Measurements from ENCODE around the gene GLS. TPM values are rescaled to one million over a fixed set of nuclear protein-coding genes. Genes with fewer than 3 reads are reported as not detected.
"Not testable (repeated sequence)": the region's sequence is repeated elsewhere in the genome, so short reads cannot be mapped to it uniquely, and the experiment has no call there.

The GLS gene
- total RNA-seq, 1 experiment from 2014 or later: 270 TPM

DNA sequence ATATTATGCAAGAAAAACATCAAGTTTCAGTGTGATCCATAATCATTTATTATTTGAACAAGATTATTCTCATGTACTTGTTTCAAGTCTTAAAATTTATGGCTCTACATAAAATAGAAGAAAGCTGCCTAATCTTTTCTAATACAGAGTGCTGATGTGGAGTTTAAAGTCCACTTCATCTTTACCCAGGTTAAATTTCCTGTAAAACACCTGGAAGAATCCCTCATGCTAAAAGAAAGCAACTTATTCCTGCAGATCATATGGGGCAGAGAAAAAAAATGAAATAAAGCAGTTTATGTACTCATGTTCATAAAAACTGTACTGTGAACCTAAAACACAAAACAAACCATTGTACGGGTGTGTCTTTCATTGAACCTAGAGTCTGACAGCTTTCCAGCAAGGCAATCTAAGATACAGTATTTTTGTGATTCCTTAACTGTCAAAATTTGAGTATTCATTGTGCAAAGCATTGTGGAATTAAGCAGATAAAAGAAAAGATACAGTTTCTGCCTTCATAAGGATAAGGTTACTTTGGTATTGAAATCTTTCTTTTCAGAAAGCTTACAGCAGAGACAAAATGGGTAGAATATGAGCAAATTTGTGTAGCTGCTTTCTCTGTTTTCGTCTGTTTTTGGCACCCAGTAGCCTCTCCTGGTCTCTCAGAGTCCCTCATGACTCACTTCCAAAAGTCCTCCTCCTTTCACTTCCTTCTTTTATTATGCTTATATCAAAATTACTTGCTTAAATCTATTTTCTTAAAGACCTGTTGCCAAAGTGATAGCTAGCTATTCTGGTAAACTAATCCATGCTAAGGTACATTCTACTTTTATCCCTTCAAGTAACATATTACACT, 26.9 kb upstream of the GLS start:
- in situ Hi-C loops (cut with HindIII; ENCODE audit: low pct_unique_long_range_greater_than_20kb, low sequenced_read_pairs): no loop called here
- no peak for DNase-seq (ENCODE audit: low read depth)

DNA sequence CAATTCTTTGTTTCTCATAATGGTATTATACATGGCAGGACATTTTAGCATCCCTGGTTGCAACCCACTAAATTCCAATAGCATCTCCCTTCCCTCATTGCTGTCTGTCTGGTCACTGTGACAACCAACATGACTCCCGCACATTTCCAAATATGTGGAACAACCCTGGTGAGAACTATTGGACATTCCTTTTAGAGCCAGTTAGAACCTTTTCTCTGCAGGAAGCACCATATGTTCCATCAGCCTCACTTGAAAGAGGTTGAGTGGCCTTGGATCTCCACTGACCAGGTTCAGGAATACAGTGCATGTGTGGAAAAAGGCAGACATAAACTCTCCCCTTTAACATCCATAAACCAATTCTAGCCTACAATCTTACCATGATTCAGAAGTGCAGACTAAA, 25.9 kb upstream of the GLS start:
- in situ Hi-C loops (cut with HindIII; ENCODE audit: low pct_unique_long_range_greater_than_20kb, low sequenced_read_pairs): no loop called here
- DNase-seq (ENCODE audit: low read depth): no peak

DNA sequence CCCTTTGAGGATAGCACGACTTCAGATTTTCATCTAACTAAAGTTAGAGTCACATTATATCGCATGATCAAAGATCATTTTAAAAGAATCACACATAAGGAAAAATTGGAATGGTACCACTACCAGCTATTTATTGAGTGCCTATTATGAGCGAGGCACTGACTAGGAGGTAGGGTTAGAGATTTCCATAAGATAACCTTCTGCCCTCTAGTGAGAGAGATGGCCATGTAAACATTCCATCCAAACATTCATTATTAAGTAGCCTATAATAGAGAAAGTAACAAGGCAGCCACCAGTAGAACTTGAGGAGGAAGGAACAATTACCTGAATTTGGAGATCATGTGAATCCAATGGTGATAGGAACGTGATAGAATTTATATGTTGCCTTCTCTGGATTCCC, 25.4 kb upstream of the GLS start:
- in situ Hi-C loops (cut with HindIII; ENCODE audit: low pct_unique_long_range_greater_than_20kb, low sequenced_read_pairs): no loop called here

DNA sequence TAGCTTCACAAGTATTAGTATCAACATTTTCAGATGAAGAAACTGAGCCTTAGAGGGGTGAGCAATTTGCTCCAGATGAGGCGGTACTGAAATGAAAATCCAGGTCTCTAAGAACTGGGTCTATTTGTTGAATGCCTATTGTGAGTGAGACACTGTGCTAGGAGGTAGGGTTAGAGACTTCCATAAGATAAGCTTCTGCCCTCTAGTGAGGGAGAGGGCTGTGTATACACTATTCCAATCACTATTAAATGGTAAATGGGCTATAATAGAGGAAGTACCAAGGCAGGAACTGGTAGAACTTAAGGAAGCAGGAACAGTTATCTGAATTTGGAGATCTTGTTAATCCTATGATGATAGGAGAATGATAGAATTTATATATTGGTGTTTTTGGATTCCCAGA, 23.6 kb upstream of the GLS start:
- DNase-seq (ENCODE audit: low read depth): no peak
- in situ Hi-C loops (cut with HindIII; ENCODE audit: low pct_unique_long_range_greater_than_20kb, low sequenced_read_pairs): no loop called here

More for the DNA sequence above, 25.4 kb upstream of the GLS start:
- DNase-seq (ENCODE audit: low read depth): no peak

DNA sequence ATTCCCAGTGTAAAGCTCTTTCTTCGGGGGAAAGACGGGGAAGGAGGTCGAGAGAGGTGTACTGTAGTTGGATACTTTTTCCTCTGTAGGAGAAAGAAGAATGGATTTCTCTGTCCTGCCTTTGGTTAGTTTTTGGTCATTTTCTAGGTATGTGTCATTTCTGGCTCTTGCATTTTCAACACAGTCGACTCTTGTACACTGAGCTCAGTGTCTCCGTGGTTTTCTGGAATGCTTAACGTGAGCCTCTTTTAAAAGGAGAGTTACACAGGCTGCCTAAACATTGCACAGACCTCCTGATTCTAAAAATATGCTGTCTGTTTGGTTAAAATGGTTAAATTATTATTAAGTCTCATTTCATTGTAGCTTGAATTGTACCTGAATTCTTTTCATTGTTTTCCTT, 21.8 kb upstream of the GLS start:
- DNase-seq (ENCODE audit: low read depth): peak; percentile 56
- in situ Hi-C loops (cut with HindIII; ENCODE audit: low pct_unique_long_range_greater_than_20kb, low sequenced_read_pairs): no loop called here

DNA sequence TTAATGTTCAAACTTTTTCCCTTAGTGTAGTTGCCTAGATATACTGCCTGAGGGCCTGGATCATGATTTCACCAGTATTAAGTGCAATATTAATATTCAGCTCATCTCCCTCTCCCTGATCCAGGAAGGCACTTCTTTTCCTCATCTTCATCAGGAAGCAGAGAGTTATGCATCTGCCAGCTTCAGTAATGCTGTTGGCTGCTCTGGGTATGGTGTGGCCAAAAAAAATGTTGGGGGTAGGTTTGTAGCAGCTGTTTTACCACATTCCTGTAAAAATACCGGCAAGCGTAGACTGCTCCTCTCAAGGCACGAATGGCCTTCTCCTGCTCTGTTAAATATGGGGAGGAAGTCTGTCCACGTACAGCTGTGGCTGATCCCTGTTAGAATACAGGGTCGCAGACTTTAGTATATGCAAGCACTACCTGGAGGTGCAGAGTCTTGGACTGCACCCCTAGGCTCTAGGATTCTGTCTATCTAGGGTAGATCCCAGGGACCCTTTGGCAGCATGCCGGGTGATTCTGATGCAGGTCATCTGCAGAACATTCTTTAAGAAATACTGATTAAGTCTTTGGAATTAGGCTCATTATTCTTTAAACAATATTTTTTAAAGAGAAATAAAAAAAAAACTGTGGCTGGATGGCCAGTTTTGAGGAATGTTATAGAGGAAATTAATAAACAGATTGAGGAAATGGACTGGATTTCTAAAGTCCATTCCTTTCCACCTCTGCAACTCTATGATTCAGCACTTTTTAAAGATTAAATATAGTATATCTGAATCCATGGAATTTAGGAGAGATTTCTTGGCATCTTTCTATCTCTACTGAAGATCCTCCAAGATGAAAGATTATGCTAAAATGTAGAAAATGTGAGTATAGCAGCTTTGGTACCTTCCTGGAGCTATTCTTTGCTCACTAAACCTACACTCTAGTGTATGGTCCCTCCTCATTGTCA, 21.0 kb upstream of the GLS start:
- peak; percentile 74 for DNase-seq (ENCODE audit: low read depth)
- in situ Hi-C loops (cut with HindIII; ENCODE audit: low pct_unique_long_range_greater_than_20kb, low sequenced_read_pairs): no loop called here

DNA sequence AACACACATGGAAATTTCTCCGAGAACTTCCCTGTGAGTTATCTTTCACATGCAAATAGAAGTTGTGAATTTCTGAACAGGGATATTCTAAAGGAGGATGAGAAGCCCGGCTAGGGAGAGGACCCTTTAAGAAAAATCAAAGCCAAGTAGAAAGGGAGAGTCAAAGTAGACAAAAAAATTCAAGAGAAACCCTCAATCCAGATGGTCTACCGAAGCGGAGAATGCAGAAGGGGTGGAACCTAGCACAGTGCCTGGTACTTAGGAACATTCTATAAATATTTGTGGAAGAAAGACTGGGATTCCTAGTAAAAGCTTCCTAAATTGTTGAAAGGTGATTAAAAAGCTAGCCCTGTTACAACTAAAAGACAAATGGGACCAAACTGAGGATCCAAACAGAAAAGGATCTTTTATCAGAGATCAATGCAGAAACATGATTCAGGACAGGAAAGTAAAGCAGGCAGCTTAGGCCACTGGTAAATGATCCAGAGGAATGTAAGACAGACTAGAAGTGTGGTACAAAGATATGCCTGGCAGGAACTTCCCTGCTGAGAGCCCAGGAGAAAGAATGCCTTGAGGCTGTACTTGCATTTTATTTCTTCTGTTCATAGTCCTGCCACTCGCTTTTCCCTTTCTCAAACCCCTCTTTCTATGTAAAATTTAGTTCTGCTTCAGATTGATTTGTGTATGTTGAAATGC, 19.5 kb upstream of the GLS start:
- in situ Hi-C loops (cut with HindIII; ENCODE audit: low pct_unique_long_range_greater_than_20kb, low sequenced_read_pairs): no loop called here
- DNase-seq (ENCODE audit: low read depth): no peak

DNA sequence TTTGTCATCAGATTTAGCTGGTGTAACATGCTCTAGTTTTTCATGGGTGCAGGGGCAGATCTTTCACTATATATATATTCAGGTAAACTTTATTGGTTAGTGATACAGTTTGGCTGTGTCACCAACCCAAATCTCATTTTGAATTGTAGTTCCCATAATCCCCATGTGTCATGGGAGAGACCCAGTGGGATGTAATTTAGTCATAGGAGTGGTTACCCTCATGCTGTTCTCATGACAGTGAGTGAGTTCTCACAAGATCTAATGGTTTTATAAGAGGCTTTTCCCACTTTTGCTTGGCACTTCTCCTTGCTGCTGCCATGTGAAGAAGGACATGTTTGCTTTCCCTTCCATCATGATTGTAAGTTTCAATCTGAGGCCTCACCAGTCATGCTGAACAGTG, 18.5 kb upstream of the GLS start:
- DNase-seq (ENCODE audit: low read depth); in situ Hi-C loops (cut with HindIII; ENCODE audit: low pct_unique_long_range_greater_than_20kb, low sequenced_read_pairs): not testable (repeated sequence)

DNA sequence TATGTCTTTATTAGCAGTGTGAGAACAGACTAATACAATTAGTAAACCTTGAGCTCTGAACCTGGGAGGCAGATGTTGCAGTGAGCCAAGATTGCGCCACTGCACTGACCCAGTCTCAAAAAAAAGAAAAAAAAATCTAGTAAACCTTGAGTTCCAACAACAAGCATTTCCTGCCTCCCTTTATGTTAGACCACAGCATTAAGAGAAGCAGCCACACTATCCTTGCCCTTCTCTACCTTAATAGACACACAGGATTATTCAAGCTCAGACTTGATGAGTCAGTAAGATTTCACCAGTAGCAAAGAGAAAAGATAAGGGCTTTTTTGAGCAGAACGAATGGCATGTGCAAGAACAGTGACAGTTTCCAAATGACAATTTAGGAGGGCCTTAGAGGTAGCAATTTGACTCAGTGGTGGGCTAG, 18.0 kb upstream of the GLS start:
- DNase-seq (ENCODE audit: low read depth): no peak
- in situ Hi-C loops (cut with HindIII; ENCODE audit: low pct_unique_long_range_greater_than_20kb, low sequenced_read_pairs): no loop called here

DNA sequence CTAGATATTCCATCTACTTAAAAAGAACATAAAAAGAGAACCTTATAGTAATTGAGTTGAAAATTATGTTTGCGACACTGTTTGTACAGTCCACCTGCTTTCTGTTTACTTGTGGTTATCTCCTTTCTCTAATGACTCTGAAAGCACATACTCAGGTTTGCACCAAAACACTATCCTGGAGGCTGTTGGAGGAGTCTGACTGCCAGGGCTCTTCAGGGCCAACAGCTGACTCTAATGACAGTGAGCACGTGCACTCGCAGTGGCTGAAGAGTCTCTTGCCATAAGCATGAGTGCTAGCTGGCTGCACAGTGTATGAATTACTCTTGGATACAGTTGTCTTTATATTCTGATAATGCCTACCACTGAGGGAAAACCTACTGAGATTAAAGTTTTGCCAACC, 16.7 kb upstream of the GLS start:
- in situ Hi-C loops (cut with HindIII; ENCODE audit: low pct_unique_long_range_greater_than_20kb, low sequenced_read_pairs): no loop called here
- no peak for DNase-seq (ENCODE audit: low read depth)

DNA sequence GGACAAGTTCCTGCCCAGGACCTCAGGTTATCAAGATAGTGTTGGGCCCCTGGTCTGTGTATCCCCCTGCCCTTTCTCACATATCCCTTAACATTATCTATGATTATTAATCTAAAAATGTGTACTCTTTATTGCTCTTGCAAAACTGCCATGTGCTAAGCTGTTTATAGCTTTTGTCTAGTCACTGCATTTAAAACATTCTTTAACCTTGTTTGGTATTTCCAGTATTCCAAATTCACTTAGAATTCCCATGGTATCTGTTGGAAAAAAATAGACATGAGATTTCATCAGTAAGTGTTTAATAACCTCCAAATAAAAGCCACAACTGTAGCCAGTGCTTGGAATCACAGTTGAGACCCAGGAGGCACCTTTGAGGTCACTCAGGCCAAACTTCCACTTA, 16.2 kb upstream of the GLS start:
- DNase-seq (ENCODE audit: low read depth): no peak
- in situ Hi-C loops (cut with HindIII; ENCODE audit: low pct_unique_long_range_greater_than_20kb, low sequenced_read_pairs): no loop called here

DNA sequence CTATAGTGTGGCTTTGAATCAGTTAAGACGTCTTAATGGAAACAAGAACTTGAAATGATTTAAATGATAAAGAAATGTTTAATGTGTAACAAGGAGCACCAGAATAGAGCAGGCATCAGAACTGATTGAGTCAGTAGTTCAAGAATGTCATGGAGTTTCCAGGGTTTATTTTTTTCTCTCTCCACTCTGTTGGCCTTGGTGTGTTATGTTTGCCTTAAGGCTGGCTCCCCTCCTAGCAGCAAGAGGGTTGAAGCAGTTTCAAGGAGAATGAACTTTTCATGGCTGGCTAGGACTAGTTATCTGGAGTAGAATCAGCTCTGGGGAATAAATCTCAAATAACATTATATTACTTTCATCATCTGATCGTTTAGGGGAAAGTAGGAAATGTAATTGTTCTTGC, 13.4 kb upstream of the GLS start:
- in situ Hi-C loops (cut with HindIII; ENCODE audit: low pct_unique_long_range_greater_than_20kb, low sequenced_read_pairs): no loop called here
- DNase-seq (ENCODE audit: low read depth): peak; percentile 91

DNA sequence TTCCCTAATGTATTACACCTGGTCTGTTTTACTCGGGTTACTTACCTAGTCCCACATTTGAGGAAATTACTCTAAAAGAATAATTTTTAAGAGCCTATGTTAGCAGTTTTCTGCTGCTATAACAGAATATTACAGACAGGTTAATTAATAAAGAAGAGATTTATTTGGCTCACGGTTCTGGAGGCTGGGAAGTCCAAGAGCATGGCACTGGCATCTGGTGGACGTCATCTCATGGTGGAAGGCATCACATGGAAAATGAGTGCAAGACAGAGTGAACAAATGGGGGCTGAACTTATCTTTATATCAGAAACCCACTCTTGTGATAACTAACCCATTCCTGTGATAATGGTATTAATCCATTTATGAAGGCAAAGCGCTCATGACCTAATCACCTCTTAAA, 12.8 kb upstream of the GLS start:
- no peak for DNase-seq (ENCODE audit: low read depth)
- in situ Hi-C loops (cut with HindIII; ENCODE audit: low pct_unique_long_range_greater_than_20kb, low sequenced_read_pairs): no loop called here

DNA sequence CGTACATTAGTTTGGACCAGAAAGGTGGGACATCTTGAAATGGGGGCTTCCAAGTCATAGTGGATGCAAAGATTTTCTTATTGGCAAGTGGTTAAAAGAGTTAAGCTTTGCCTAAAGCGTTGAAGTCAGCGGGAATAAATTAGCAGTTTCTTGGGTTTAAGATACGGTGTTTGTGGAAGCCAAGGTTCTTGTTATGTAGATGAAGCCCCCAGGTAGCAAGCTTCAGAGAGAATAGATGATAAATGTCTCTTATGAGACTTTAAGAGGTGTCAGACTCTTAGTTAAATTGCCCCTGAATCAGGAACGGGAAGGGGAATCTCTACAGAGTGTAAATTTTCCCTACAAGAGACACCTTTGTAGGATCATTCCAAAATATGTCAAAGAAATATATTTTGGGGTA, 10.9 kb upstream of the GLS start:
- DNase-seq (ENCODE audit: low read depth): no peak
- in situ Hi-C loops (cut with HindIII; ENCODE audit: low pct_unique_long_range_greater_than_20kb, low sequenced_read_pairs): no loop called here

DNA sequence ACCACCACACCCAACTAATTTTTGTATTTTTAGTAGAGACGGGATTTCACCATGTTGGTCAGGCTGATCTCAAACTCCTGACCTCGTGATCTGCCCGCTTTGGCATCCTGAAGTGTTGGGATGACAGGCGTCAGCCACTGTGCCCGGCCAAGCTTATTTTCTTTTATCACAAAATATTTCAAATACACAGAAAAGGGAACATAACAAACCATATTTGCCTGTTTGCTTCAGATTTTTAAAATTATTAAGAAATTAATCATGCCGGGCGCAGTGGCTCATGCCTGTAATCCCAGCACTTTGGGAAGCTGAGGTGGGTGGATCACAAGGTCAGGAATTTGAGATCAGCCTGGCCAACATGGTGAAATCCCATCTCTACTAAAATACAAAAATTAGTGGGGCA, 7.2 kb upstream of the GLS start:
- DNase-seq (ENCODE audit: low read depth); in situ Hi-C loops (cut with HindIII; ENCODE audit: low pct_unique_long_range_greater_than_20kb, low sequenced_read_pairs): not testable (repeated sequence)

DNA sequence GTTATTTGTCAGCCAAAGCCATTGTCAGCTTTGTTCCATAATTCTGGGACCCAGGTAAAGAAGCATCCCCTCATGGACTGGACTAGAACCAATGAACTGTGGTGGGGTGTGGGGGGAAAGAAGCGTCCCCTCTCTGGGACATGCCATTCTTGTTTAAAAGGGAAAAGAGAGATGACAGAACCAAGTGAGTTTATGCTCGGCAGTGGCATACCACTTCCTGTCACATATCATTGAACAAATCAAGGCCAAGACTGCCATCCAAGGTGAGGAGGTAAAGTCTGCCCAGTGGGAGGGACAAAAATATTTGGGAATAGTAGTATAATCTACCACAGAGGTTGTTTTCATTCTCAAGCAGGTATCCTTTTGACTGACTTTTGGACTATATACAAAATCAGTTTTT, 4.7 kb upstream of the GLS start:
- in situ Hi-C loops (cut with HindIII; ENCODE audit: low pct_unique_long_range_greater_than_20kb, low sequenced_read_pairs): no loop called here
- DNase-seq (ENCODE audit: low read depth): no peak

DNA sequence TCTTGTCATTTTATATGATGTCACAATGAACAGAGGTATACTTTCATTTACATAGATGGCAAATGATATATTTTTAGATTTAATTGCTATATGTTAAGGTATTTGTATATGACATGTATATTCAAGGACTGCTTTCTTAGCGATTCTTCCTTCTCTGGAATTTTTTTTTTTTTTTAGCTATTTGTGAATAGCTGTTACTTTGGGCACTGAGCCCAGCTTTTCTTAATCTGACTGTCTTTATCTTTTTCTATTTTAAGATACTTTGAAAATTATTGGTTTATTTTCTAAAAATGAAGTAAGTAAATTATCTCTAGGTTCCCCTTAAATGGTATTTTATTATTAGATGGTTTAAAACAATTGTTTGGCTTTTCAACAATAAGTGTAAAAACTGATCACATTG, 4.0 kb upstream of the GLS start:
- DNase-seq (ENCODE audit: low read depth): no peak
- in situ Hi-C loops (cut with HindIII; ENCODE audit: low pct_unique_long_range_greater_than_20kb, low sequenced_read_pairs): no loop called here

DNA sequence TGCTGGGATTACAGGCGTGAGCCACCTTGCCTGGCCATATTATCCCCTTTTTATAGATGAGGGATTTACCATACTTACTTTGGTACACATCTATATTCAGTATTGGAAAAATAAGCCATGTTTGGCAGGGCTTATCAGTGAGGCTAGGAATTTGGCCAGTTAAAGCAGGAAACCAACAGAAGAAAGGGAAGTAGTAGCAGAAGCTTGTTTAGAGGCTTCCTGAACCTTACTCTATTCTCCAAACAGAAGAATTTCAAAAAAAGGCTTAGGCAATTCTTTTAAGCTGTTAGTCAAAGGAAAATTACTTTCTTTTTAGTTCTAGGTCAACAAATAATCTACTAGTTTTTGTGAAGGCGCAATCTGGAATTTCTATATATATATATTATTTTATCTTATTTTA, 3.2 kb upstream of the GLS start:
- in situ Hi-C loops (cut with HindIII; ENCODE audit: low pct_unique_long_range_greater_than_20kb, low sequenced_read_pairs): no loop called here
- no peak for DNase-seq (ENCODE audit: low read depth)

Measured in Caki2 (cell line).